ENCODE results near the gene GAL. TPM values are rescaled to one million over a fixed set of nuclear protein-coding genes. Genes with fewer than 3 reads are reported as not detected.

The GAL gene
- total RNA-seq, 1 experiment from 2014 or later = 226 TPM

DNA sequence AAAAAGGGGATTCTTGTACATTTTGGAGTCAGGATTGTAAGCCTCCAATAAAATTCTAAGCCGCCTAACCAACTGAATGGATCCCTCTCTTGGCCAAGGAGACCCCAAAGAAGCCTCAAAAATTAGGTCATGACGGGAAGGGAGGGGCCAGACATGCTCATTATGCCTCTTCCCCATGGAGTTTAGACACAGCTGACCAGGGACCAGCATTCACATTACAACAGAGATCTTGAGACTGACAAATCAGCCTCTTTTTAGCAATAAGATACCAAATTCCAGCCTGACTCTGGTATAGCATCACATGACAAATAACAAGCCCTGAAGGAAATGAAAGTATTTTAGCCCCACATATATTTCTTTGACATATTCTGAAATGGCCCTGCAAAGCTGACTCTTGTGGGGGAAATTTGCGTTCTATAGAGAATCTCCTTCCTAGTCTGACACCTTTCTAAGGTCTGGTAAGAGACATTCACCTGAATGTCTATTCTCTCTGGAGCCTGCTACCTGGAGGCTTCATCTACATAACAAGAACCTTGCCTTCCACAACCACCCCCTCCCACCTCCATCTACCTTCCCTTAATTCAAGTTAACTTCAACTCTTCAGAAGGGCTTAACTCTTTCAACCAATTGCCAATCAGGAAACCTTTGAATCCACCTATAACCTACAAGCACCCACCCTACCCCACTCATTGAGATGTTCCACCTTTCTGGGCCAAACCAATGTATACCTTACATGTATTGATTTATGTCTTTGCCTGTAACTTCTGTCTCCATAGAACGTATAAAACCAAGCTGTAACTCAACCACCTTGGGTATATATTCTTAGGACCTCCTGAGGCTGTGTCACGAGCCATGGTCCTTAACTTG lies 10.3 kb downstream of the GAL start:
- H3K4me3 ChIP-seq (ENCODE audit: insufficient read depth, low read depth, low read length) = no peak overlapping the region

DNA sequence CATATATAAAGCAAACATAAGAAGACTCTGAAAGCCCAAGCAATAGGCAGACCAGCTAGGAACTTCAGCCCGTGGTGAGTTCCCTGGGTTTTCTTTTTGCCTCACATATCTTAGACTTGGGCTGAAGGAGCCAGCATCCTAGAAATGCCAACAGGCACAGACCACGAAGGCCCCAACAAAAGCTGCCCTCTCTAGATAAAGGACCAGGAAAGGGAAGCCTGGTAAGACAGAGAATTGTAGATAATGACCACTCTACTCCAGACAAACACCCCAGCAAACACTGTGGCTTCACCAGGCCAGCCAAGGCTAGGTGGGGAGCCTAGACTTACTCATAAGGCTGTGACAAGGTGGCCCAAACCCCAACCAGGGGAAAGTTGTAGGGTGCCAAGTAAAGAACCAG lies 11.2 kb downstream of the GAL start:
- H3K36me3 ChIP-seq (replicated peaks; ENCODE audit: control insufficient read depth, insufficient read depth, low read length) = peaks cover 2% of the 10 kb centered on the region; the same call in 1 of the 2 replicates

More for the DNA sequence above, 10.3 kb downstream of the GAL start:
- DNase-seq = peak; percentile 81
- H3K27me3 ChIP-seq (ENCODE audit: control insufficient read depth, insufficient read depth, low read length) = no peaks in the 10 kb centered on the region
- H3K36me3 ChIP-seq (replicated peaks; ENCODE audit: control insufficient read depth, insufficient read depth, low read length) = peaks cover 4% of the 10 kb centered on the region; the same call in 1 of the 2 replicates

DNA sequence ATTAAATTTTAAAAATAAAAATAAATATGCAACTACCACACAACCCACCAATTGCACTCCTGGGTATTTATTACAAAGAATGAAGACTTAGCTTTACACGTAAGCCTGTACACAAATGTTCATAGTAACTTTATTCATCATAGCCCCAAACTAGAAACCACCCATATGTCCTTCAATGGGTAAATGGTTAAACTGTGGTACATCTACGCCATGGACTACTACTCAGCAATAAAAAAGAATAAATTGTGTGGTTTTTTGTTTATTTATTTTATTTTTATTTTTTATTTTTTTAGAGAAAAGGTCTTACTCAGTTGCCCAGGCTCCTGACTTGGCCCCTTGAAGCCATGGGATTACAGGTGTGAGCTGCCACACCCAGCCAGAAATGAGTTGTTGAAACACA lies 14.6 kb downstream of the GAL start:
- Histone ChIP-seq H3K27me3 (ENCODE audit: control insufficient read depth, insufficient read depth, low read length) (no peaks in the 10 kb centered on the region), H3K36me3 (replicated peaks; ENCODE audit: control insufficient read depth, insufficient read depth, low read length) (no peaks in the 10 kb centered on the region), H3K4me3 (ENCODE audit: insufficient read depth, low read depth, low read length) (no peak overlapping the region)
- no peak for DNase-seq

More for the DNA sequence above, 11.2 kb downstream of the GAL start:
- DNase-seq = no peak
- H3K27me3 ChIP-seq (ENCODE audit: control insufficient read depth, insufficient read depth, low read length) = no peaks in the 10 kb centered on the region
- no peak overlapping the region for H3K4me3 ChIP-seq (ENCODE audit: insufficient read depth, low read depth, low read length)

DNA sequence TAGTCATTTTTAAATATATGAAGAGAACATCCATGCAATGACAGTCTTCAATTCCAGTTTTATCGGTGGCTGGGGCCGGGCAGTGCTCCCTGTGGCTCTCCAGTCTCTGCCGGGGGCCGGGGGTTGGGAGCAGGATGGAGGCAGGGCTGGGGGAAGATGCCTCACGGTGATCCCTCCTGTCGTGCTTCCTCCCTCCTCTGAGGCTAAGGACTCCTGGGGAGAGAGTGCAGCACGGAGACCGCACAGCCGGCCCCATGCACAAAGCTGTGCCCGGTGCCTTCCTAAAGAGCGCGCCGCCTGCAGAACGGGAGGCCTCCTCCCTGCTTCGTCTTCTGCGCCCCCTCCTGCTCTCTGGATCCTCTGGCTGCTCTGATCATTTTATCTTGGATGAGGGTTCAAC lies 20.5 kb downstream of the GAL start:
- no peaks in the 10 kb centered on the region for H3K36me3 ChIP-seq (replicated peaks; ENCODE audit: control insufficient read depth, insufficient read depth, low read length)
- H3K27me3 ChIP-seq (ENCODE audit: control insufficient read depth, insufficient read depth, low read length) = no peaks in the 10 kb centered on the region
- peak; percentile 81 for DNase-seq
- 0 out of 2 replicates have a peak overlapping the region, but pooled peaks have one; percentile 6 for H3K4me3 ChIP-seq (ENCODE audit: insufficient read depth, low read depth, low read length)

DNA sequence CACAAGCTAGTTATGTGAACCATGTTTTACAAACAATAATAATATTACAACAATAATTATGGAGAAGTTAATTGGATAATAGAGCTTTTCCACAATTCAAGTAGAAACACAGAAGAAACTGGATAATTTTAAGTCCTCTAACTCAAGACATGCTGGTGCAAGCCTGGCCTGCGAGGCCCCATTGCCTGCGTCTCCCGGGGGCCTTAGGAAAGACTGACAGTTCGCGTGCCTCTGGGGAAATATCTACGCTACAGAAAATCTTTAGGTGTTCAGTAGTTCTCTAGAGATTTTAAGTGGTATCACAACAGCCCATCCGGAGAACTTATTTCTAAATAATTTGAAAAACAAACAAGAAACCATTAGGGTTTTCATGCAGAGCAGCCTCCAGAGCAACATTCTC lies 23.2 kb downstream of the GAL start:
- no peaks in the 10 kb centered on the region for H3K36me3 ChIP-seq (replicated peaks; ENCODE audit: control insufficient read depth, insufficient read depth, low read length)
- H3K27me3 ChIP-seq (ENCODE audit: control insufficient read depth, insufficient read depth, low read length) = no peaks in the 10 kb centered on the region
- DNase-seq = peak; percentile 52
- no peak overlapping the region for H3K4me3 ChIP-seq (ENCODE audit: insufficient read depth, low read depth, low read length)

DNA sequence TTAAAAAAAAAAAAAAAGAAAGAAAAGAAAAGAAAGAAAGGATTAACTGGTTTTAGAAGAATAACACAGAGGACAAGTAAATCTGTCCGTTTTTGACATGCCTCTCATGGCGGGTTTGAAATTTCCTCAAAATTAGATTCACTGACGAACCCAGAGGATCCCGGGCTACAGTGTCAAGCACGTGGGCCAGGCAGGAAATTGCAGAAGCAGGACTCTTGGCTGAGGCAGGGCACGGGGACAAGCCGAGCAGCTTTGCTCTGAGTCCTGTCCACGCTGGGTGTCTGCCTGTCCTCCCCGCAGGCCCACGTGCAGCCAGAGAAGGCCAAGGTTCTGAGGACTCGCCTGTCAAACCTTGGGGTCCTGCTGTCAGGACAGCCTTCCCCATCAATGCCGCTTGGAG lies 24.7 kb downstream of the GAL start:
- DNase-seq = no peak
- Histone ChIP-seq H3K36me3 (replicated peaks; ENCODE audit: control insufficient read depth, insufficient read depth, low read length) (no peaks in the 10 kb centered on the region), H3K27me3 (ENCODE audit: control insufficient read depth, insufficient read depth, low read length) (no peaks in the 10 kb centered on the region), H3K4me3 (ENCODE audit: insufficient read depth, low read depth, low read length) (no peak overlapping the region)

DNA sequence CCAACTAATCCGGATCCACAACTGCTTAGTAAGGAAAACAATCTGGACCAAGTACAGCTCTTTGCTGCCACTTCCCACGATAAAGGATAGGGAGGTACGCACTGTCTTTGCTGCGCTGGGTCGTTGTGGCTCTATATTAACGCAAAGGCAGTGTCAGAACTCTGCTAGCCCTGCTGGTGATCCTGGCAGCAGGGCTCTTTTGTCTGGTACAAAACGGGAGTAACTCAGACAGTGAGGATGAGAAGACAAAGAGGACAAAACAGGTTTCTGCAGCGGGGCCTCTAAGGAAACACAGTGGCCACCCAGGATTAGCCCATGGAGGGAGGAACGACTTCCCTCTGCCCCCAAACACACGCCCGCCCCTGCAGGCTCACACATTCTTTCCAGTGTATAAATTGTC lies 26.1 kb downstream of the GAL start:
- Histone ChIP-seq H3K36me3 (replicated peaks; ENCODE audit: control insufficient read depth, insufficient read depth, low read length) (no peaks in the 10 kb centered on the region), H3K27me3 (ENCODE audit: control insufficient read depth, insufficient read depth, low read length) (no peaks in the 10 kb centered on the region)
- peak; percentile 54 for DNase-seq

DNA sequence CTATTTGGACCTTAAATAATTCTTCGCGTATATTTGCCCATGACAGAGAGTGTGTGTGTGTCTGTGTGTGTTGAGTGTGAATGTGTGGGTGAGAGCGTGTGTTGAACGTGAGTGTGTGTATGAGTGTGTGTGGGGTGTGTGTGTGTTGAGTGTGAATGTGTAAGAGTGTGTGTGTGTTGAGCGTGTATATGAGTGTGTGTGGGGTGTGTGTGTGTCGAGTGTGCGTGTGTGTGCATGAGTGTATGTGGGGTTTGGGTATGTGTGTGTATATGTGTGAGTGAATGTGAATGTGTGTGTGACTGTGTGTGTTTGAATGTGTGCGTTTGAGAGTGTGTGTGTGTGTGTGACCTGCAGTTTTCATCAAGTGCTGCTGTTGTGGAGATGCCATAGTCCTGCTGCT lies 26.8 kb downstream of the GAL start:
- no peaks in the 10 kb centered on the region for H3K27me3 ChIP-seq (ENCODE audit: control insufficient read depth, insufficient read depth, low read length)
- no peak overlapping the region for H3K4me3 ChIP-seq (ENCODE audit: insufficient read depth, low read depth, low read length)
- no peak for DNase-seq
- H3K36me3 ChIP-seq (replicated peaks; ENCODE audit: control insufficient read depth, insufficient read depth, low read length) = no peaks in the 10 kb centered on the region

More for the DNA sequence above, 26.1 kb downstream of the GAL start:
- H3K4me3 ChIP-seq (ENCODE audit: insufficient read depth, low read depth, low read length) = no peak overlapping the region

DNA sequence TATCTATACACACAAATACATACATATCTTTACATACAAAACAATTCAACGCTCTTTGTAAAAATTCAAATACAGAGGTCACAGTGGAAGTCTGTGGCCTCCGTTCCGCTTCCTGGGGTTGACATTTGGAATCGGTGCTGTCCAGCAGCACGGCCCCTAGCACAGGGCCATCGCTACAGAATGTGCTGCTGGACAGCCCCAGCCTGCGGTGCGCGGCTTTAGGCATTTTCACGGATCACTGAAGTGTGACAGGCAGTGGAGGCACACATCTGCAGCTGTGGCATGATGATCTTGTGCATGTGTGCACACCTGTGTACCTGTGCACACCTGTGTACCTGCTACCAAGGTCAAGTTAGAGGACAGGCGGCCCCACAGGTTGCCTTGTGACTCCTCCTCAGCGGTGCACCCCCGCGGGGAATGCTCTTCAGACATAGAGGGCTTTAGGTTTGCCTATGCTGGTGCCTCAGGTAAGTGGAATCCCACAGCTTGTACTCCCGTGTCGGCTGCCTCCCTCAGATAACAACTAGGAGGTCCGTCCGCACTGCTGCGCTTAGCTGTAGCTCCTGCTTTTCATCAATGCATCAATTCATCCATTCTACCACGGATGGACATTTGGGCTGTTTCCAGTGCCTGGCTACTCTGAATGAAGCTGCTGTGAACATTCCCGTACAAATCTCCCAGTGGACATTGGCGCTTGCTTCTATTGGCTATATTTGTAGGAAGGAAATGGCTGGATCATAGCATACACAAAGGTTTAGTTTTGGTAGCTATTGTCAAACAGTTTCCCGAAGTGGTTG lies 29.9 kb downstream of the GAL start:
- H3K4me3 ChIP-seq (ENCODE audit: insufficient read depth, low read depth, low read length) = no peak overlapping the region
- no peak for DNase-seq

DNA sequence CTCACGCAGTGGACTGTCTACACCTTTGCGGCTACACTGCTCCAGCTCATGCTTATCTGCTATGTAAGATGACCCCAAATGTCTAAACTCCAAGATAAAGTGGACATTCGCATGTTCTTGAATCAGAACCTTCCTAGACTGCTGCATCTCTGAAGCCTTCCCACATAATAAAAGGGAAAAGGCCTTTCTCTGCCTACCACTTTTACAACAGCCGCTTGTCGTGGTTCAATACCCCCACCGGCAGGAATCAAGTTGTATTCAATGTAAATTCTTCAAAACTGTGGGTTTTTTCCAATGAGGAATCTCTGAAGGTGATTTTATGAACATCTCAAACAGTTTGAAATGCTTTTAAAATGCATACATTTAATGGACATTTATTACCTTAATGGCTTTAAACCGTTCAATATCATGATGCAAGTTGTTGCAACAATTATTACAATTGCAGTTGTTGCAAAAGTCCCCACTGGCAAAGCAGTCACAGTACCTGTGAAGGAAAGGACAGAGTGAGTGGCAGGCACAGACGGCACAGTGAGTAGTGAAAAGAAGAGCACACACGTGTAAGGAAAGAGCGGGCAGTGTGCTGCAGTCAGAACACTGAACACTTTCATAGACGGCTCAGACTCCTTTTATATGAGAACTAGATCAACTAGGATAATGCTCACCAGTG lies 31.2 kb downstream of the GAL start:
- Histone ChIP-seq H3K4me3 (ENCODE audit: insufficient read depth, low read depth, low read length) (no peak overlapping the region), H3K36me3 (replicated peaks; ENCODE audit: control insufficient read depth, insufficient read depth, low read length) (no peaks in the 10 kb centered on the region), H3K27me3 (ENCODE audit: control insufficient read depth, insufficient read depth, low read length) (no peaks in the 10 kb centered on the region)
- DNase-seq = no peak

More for the DNA sequence above, 29.9 kb downstream of the GAL start:
- Histone ChIP-seq H3K27me3 (ENCODE audit: control insufficient read depth, insufficient read depth, low read length) (no peaks in the 10 kb centered on the region), H3K36me3 (replicated peaks; ENCODE audit: control insufficient read depth, insufficient read depth, low read length) (no peaks in the 10 kb centered on the region)

DNA sequence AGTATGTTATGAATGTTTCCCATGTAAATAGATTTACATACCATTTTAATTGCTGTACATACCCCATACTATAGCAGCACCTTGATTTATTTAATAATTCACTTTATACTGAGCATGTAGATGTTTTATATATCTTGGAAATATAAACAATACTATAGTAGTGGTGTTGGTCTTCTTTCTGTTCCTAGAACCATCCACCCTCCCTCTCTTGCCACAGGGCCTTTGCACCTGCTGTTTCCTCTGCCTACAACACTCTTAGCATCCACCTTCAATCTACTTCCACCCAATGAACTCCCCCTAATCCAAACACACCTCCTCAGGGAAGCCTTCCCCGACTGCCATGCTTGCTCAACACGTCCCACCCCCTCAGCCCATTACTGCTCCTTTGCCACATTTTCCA lies 36.7 kb downstream of the GAL start:
- DNase-seq = no peak
- Histone ChIP-seq H3K27me3 (ENCODE audit: control insufficient read depth, insufficient read depth, low read length) (no peaks in the 10 kb centered on the region), H3K4me3 (ENCODE audit: insufficient read depth, low read depth, low read length) (no peak overlapping the region), H3K36me3 (replicated peaks; ENCODE audit: control insufficient read depth, insufficient read depth, low read length) (no peaks in the 10 kb centered on the region)

DNA sequence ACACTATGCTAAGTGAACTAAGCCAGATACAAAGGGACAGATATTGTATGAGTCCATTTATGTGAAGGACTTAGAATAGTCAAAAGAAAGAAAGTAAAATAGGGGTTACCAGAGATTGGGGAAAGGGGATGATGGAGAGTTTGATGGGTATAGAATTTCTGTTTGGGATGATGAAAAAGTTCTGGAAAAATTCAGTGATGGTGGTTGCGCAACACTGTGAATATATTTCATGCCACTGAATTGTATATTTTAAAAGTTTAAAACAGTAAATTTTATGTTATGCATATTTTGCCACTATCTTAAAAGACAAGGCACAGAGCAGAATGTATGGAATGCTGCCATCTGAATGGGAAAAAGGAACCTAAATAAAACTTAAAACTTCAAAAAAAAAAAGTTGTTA lies 37.8 kb downstream of the GAL start:
- no peak for DNase-seq
- Histone ChIP-seq H3K27me3 (ENCODE audit: control insufficient read depth, insufficient read depth, low read length) (no peaks in the 10 kb centered on the region), H3K36me3 (replicated peaks; ENCODE audit: control insufficient read depth, insufficient read depth, low read length) (no peaks in the 10 kb centered on the region), H3K4me3 (ENCODE audit: insufficient read depth, low read depth, low read length) (no peak overlapping the region)

DNA sequence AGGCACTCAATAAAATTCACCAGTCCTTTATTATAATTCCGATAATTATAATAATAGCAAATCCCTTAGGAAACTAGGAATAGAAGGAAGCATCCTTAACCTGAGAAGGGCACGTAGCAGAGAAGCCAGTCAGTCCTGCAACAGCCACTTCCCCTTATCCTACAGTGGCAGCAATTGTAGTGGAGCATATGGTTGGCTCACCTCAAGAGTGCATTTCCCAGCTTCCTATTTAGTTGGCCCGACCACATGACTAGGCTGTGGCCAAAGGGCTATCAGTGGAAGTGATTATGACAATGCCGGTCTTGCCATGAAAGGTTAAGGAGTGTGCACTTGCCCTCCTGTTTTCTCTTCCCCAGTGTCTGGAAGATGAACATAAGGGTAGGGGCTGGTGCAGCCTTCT lies 39.9 kb downstream of the GAL start:
- no peaks in the 10 kb centered on the region for H3K36me3 ChIP-seq (replicated peaks; ENCODE audit: control insufficient read depth, insufficient read depth, low read length)
- no peaks in the 10 kb centered on the region for H3K27me3 ChIP-seq (ENCODE audit: control insufficient read depth, insufficient read depth, low read length)
- no peak for DNase-seq
- no peak overlapping the region for H3K4me3 ChIP-seq (ENCODE audit: insufficient read depth, low read depth, low read length)

DNA sequence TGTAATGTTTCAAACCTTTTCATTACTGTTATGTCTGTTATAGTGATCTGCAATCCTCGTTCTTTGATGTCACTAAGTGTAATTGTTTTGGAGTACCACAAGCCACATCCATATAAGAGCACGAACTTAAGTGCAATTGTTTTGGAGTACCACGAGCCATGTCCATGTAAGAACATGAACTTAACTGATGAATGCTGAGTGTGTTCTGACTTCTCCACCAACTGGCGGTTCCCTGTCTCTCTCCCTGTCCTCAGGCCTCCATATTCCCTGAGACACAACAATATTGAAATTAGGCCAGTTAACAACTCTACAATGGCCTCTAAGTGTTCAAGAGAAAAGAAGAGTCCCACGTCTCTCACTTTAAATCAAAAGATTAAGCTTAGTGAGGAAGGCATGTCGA lies 43.4 kb downstream of the GAL start:
- Histone ChIP-seq H3K4me3 (ENCODE audit: insufficient read depth, low read depth, low read length) (no peak overlapping the region), H3K27me3 (ENCODE audit: control insufficient read depth, insufficient read depth, low read length) (no peaks in the 10 kb centered on the region)

More for the DNA sequence above, 43.4 kb downstream of the GAL start:
- H3K36me3 ChIP-seq (replicated peaks; ENCODE audit: control insufficient read depth, insufficient read depth, low read length) = no peaks in the 10 kb centered on the region
- DNase-seq = no peak
